Activated CD4-positive, alpha-beta memory T cell treated with anti-CD3 and anti-CD28 coated beads for 36 hours (primary cell): ENCODE data around the gene NAV3. TPM values are rescaled to one million over a fixed set of nuclear protein-coding genes. Genes with fewer than 3 reads are reported as not detected.

Experiments used
- CTCF ChIA-PET: fragments of 350-600 bp; sonication (Branson Sonifier 250); formaldehyde crosslinking; loops from one replicate; lab custom pipeline; 2021; ENCODE audit warnings: antibody characterized with exemption, inconsistent platforms; lab: Charles Lee
- POLR2A ChIA-PET: fragments of 350-600 bp; sonication (Branson Sonifier 250); formaldehyde crosslinking; loops from one replicate; lab custom pipeline; 2021; ENCODE audit warnings: antibody characterized with exemption; lab: Charles Lee
- DNase-seq: peaks from one replicate; pipeline ENCODE4 v3.0.0-alpha.2; 2020
- H3K27ac Mint-ChIP-seq: one replicate; pipeline ENCODE4 v1.8.0; 2021; ENCODE audit warnings: mixed read lengths
- H3K27me3 Mint-ChIP-seq: one replicate; pipeline ENCODE4 v1.8.0; 2021; ENCODE audit warnings: mixed read lengths
- H3K36me3 Mint-ChIP-seq: one replicate; pipeline ENCODE4 v1.8.0; 2021; ENCODE audit warnings: mixed read lengths
- H3K4me1 Mint-ChIP-seq: one replicate; pipeline ENCODE4 v1.8.0; 2021; ENCODE audit warnings: low read depth, mixed read lengths
- H3K4me3 Mint-ChIP-seq: one replicate; pipeline ENCODE4 v1.8.0; 2021; ENCODE audit warnings: mild to moderate bottlenecking, mixed read lengths
- H3K9me3 Mint-ChIP-seq: one replicate; pipeline ENCODE4 v1.8.0; 2021; ENCODE audit warnings: mixed read lengths
- intact Hi-C: fragments of 100-400 bp; cut with micrococcal nuclease; formaldehyde crosslinking; loops from one replicate; pipeline ENCODE4 v1.15.1; 2023
- total RNA-seq, 2 experiments: library from RNA; stranded (reverse); gene quantifications; one replicate each; pipeline ENCODE4 v1.2.3, GENCODE V29; 2021

Gene NAV3
- total RNA-seq, 2 experiments from 2014 or later: not detected

GRCh38 chr12:78164154-78164553 lies 333.5 kb downstream of the NAV3 start:
- Mint-ChIP-seq H3K9me3 (peaks cover 6% of the 10 kb centered on the region), H3K27me3 (no peaks in the 10 kb centered on the region), H3K27ac (no peak overlapping the region), H3K36me3 (no peaks in the 10 kb centered on the region), H3K4me1 (no peaks in the 10 kb centered on the region), H3K4me3 (no peak overlapping the region)
- no peak for DNase-seq
- intact Hi-C loops: no loop called here
- CTCF ChIA-PET: no interaction called here
- POLR2A ChIA-PET: no interaction called here

GRCh38 chr12:78167510-78167909 lies 336.8 kb downstream of the NAV3 start:
- no peak overlapping the region for H3K27ac Mint-ChIP-seq
- no peak for DNase-seq
- intact Hi-C loops: no loop called here
- H3K27me3 Mint-ChIP-seq: no peaks in the 10 kb centered on the region
- no peak overlapping the region for H3K4me3 Mint-ChIP-seq
- H3K4me1 Mint-ChIP-seq: no peaks in the 10 kb centered on the region
- CTCF ChIA-PET: no interaction called here
- peaks cover 6% of the 10 kb centered on the region for H3K9me3 Mint-ChIP-seq
- H3K36me3 Mint-ChIP-seq: no peaks in the 10 kb centered on the region
- POLR2A ChIA-PET: no interaction called here

GRCh38 chr12:78171061-78171460 lies 340.4 kb downstream of the NAV3 start:
- ChIA-PET POLR2A (no interaction called here), CTCF (no interaction called here)
- peaks cover 1% of the 10 kb centered on the region for H3K9me3 Mint-ChIP-seq
- H3K27me3 Mint-ChIP-seq: no peaks in the 10 kb centered on the region
- no peaks in the 10 kb centered on the region for H3K36me3 Mint-ChIP-seq
- no peak overlapping the region for H3K27ac Mint-ChIP-seq
- intact Hi-C loops: no loop called here
- DNase-seq: no peak
- H3K4me1 Mint-ChIP-seq: no peaks in the 10 kb centered on the region
- no peak overlapping the region for H3K4me3 Mint-ChIP-seq

GRCh38 chr12:78176643-78177042 lies 345.9 kb downstream of the NAV3 start:
- Mint-ChIP-seq H3K4me3 (no peak overlapping the region), H3K27ac (no peak overlapping the region), H3K4me1 (no peaks in the 10 kb centered on the region), H3K9me3 (peaks cover 2% of the 10 kb centered on the region), H3K27me3 (no peaks in the 10 kb centered on the region), H3K36me3 (no peaks in the 10 kb centered on the region)
- intact Hi-C loops: no loop called here
- POLR2A ChIA-PET: no interaction called here
- CTCF ChIA-PET: no interaction called here
- DNase-seq: no peak

GRCh38 chr12:78177298-78177697 lies 346.6 kb downstream of the NAV3 start:
- CTCF ChIA-PET: no interaction called here
- POLR2A ChIA-PET: no interaction called here
- H3K27me3 Mint-ChIP-seq: no peaks in the 10 kb centered on the region
- no peaks in the 10 kb centered on the region for H3K4me1 Mint-ChIP-seq
- no peak overlapping the region for H3K27ac Mint-ChIP-seq
- no peak for DNase-seq
- no peak overlapping the region for H3K4me3 Mint-ChIP-seq
- no peaks in the 10 kb centered on the region for H3K36me3 Mint-ChIP-seq
- intact Hi-C loops: no loop called here
- H3K9me3 Mint-ChIP-seq: peaks cover 2% of the 10 kb centered on the region

- no peak for DNase-seq
- CTCF ChIA-PET: no interaction called here
- POLR2A ChIA-PET: no interaction called here
- Mint-ChIP-seq H3K4me1 (no peaks in the 10 kb centered on the region), H3K9me3 (peaks cover 4% of the 10 kb centered on the region), H3K27me3 (no peaks in the 10 kb centered on the region), H3K27ac (no peak overlapping the region), H3K36me3 (no peaks in the 10 kb centered on the region), H3K4me3 (no peak overlapping the region)
- intact Hi-C loops: no loop called here
Measured at GRCh38 chr12:78179346-78179745, 348.7 kb downstream of the NAV3 start.

GRCh38 chr12:78181544-78182162 lies 351.0 kb downstream of the NAV3 start:
- H3K4me3 Mint-ChIP-seq: no peak overlapping the region

GRCh38 chr12:78183824-78184223 lies 353.1 kb downstream of the NAV3 start:
- no peak overlapping the region for H3K4me3 Mint-ChIP-seq
- no peaks in the 10 kb centered on the region for H3K4me1 Mint-ChIP-seq
- DNase-seq: no peak
- ChIA-PET POLR2A (no interaction called here), CTCF (no interaction called here)
- H3K27me3 Mint-ChIP-seq: no peaks in the 10 kb centered on the region
- H3K27ac Mint-ChIP-seq: no peak overlapping the region
- intact Hi-C loops: no loop called here
- H3K9me3 Mint-ChIP-seq: peaks cover 2% of the 10 kb centered on the region
- H3K36me3 Mint-ChIP-seq: no peaks in the 10 kb centered on the region

More at GRCh38 chr12:78181544-78182162, 351.0 kb downstream of the NAV3 start:
- H3K27me3 Mint-ChIP-seq: no peaks in the 10 kb centered on the region
- DNase-seq: no peak
- intact Hi-C loops: no loop called here
- ChIA-PET CTCF (no interaction called here), POLR2A (no interaction called here)
- no peaks in the 10 kb centered on the region for H3K4me1 Mint-ChIP-seq
- no peaks in the 10 kb centered on the region for H3K36me3 Mint-ChIP-seq
- H3K27ac Mint-ChIP-seq: no peak overlapping the region
- peaks cover 4% of the 10 kb centered on the region for H3K9me3 Mint-ChIP-seq

GRCh38 chr12:78185109-78185508 lies 354.4 kb downstream of the NAV3 start:
- CTCF ChIA-PET: no interaction called here
- intact Hi-C loops: no loop called here
- Mint-ChIP-seq H3K36me3 (no peaks in the 10 kb centered on the region), H3K27ac (no peak overlapping the region), H3K9me3 (peaks cover 4% of the 10 kb centered on the region), H3K27me3 (no peaks in the 10 kb centered on the region), H3K4me3 (no peak overlapping the region), H3K4me1 (no peaks in the 10 kb centered on the region)
- POLR2A ChIA-PET: no interaction called here
- DNase-seq: no peak

GRCh38 chr12:78185651-78186050 lies 355.0 kb downstream of the NAV3 start:
- Mint-ChIP-seq H3K27me3 (no peaks in the 10 kb centered on the region), H3K36me3 (no peaks in the 10 kb centered on the region), H3K9me3 (peaks cover 4% of the 10 kb centered on the region), H3K4me1 (no peaks in the 10 kb centered on the region), H3K27ac (no peak overlapping the region), H3K4me3 (no peak overlapping the region)
- DNase-seq: no peak
- ChIA-PET CTCF (no interaction called here), POLR2A (no interaction called here)
- intact Hi-C loops: no loop called here

- Mint-ChIP-seq H3K27me3 (no peaks in the 10 kb centered on the region), H3K4me3 (no peak overlapping the region), H3K9me3 (peaks cover 4% of the 10 kb centered on the region), H3K36me3 (no peaks in the 10 kb centered on the region), H3K4me1 (no peaks in the 10 kb centered on the region), H3K27ac (no peak overlapping the region)
- no peak for DNase-seq
- POLR2A ChIA-PET: no interaction called here
- CTCF ChIA-PET: no interaction called here
- intact Hi-C loops: no loop called here
Measured at GRCh38 chr12:78186670-78187069, 356.0 kb downstream of the NAV3 start.

GRCh38 chr12:78187741-78188140 lies 357.0 kb downstream of the NAV3 start:
- no peaks in the 10 kb centered on the region for H3K27me3 Mint-ChIP-seq
- ChIA-PET CTCF (no interaction called here), POLR2A (no interaction called here)
- no peaks in the 10 kb centered on the region for H3K4me1 Mint-ChIP-seq
- intact Hi-C loops: no loop called here
- H3K27ac Mint-ChIP-seq: no peak overlapping the region
- H3K4me3 Mint-ChIP-seq: no peak overlapping the region
- H3K36me3 Mint-ChIP-seq: no peaks in the 10 kb centered on the region
- H3K9me3 Mint-ChIP-seq: peaks cover 4% of the 10 kb centered on the region
- DNase-seq: no peak

- Mint-ChIP-seq H3K9me3 (peaks cover 15% of the 10 kb centered on the region), H3K4me3 (no peak overlapping the region), H3K27ac (no peak overlapping the region), H3K36me3 (no peaks in the 10 kb centered on the region), H3K27me3 (no peaks in the 10 kb centered on the region), H3K4me1 (no peaks in the 10 kb centered on the region)
- intact Hi-C loops: no loop called here
- ChIA-PET CTCF (no interaction called here), POLR2A (no interaction called here)
- no peak for DNase-seq
Measured at GRCh38 chr12:78189656-78190055, 359.0 kb downstream of the NAV3 start.
